Peyer's patch (tissue), 4 donors: ENCODE measurements around the gene IFFO2.

Source experiments
- POLR2A ChIP-seq, 2 donors: fragments of 450-650 bp; IDR thresholded peaks; one replicate each; pipeline ENCODE4 v1.5.1; 2017; ENCODE audit warnings: antibody characterized with exemption in 2 of 2, mild to moderate bottlenecking in 2 of 2, moderate library complexity in 2 of 2
- TF ChIP-seq, protein P1 (sequence below), 6 experiments: fragments of 450-650 bp in 4 of 6; fragments of 200-600 bp in 2 of 6; sonication (generic) in 1 of 6; IDR thresholded peaks; one replicate each; pipeline ENCODE4 v1.5.1; 2017 to 2019; ENCODE audit warnings: antibody characterized with exemption in 6 of 6, mild to moderate bottlenecking in 3 of 6, moderate library complexity in 1 of 6

DNA sequence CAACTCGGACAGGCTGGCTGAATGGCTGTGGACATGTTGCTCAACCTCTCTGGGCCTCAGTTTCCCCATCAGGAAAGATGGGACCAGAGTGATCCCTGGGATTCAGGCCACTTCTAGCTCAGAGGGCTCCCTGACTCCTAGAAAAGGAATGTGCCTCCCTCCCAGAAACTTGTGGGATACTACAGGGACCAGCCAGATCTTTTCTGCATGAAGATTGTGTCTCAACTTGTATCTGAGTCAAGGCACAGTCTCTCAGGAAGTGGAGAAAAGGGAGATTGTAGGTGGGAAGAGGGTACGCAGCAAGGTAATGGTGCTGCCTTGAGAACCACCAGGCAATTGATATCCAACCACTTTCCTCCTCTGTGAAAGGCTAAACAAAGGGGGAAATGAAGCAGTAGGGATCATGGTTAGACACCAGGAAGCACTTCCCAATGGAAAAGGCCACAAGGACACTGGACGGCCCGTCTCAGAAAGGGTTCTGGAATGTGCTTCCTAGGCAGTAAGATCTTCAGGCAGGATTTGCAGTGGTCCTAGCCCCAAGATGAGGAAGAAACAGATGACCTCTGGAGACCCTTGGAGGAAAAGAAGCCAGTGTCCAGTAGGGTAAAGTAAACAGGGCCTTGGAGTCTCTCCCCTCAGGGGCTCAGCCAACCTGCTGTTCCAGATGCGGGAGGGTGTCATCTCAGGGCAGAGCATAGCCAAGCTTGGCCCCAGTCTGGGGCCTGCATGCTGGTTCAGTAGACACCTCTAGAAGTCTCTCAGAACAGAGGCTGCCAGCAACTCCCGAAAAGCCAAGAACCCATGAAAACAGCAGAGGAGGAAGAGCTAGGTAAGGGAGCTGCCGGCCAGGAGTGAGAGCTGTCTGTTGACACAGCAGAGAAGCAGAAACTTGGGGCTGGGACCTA is 16.8 kb downstream of the IFFO2 start:
- TF ChIP-seq POLR2A (IDR thresholded peaks at IDR 0.05) = no peak
- TF ChIP-seq, protein P1, sequence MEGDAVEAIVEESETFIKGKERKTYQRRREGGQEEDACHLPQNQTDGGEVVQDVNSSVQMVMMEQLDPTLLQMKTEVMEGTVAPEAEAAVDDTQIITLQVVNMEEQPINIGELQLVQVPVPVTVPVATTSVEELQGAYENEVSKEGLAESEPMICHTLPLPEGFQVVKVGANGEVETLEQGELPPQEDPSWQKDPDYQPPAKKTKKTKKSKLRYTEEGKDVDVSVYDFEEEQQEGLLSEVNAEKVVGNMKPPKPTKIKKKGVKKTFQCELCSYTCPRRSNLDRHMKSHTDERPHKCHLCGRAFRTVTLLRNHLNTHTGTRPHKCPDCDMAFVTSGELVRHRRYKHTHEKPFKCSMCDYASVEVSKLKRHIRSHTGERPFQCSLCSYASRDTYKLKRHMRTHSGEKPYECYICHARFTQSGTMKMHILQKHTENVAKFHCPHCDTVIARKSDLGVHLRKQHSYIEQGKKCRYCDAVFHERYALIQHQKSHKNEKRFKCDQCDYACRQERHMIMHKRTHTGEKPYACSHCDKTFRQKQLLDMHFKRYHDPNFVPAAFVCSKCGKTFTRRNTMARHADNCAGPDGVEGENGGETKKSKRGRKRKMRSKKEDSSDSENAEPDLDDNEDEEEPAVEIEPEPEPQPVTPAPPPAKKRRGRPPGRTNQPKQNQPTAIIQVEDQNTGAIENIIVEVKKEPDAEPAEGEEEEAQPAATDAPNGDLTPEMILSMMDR (IDR thresholded peaks at IDR 0.05) = no peak
